ENCODE data around the gene NBEAL1.
"Not testable (repeated sequence)": the region's sequence is repeated elsewhere in the genome, so short reads cannot be mapped to it uniquely, and the experiment has no call there.

NBEAL1 gene

GRCh38 chr2:203110496-203110895 is 95.8 kb downstream of the NBEAL1 start:
- not testable (repeated sequence) for H3K9ac ChIP-seq (ENCODE audit: low read depth, low read length); H3K9me3 ChIP-seq (ENCODE audit: insufficient read depth, low read depth, low read length); H3K27ac ChIP-seq (ENCODE audit: low read depth, low read length); H3K4me1 ChIP-seq (ENCODE audit: insufficient read depth, low read length); H3K4me3 ChIP-seq (ENCODE audit: low read length); H3K27me3 ChIP-seq (ENCODE audit: insufficient read depth, low read length)
- H3K36me3 ChIP-seq (ENCODE audit: insufficient read depth, low read length): peaks cover 24% of the 10 kb centered on the region
- WGBS: 100% methylated on average over 3 of the region's 4 CpGs

- 93% methylated on average over 1 of the region's 2 CpGs for WGBS
- H3K27ac ChIP-seq (ENCODE audit: low read depth, low read length): no peak overlapping the region
- no peaks in the 10 kb centered on the region for H3K9me3 ChIP-seq (ENCODE audit: insufficient read depth, low read depth, low read length)
- H3K9ac ChIP-seq (ENCODE audit: low read depth, low read length): no peak overlapping the region
- H3K4me1 ChIP-seq (ENCODE audit: insufficient read depth, low read length): no peaks in the 10 kb centered on the region
- H3K36me3 ChIP-seq (ENCODE audit: insufficient read depth, low read length): peaks cover 24% of the 10 kb centered on the region
- H3K27me3 ChIP-seq (ENCODE audit: insufficient read depth, low read length): no peaks in the 10 kb centered on the region
- H3K4me3 ChIP-seq (ENCODE audit: low read length): no peak overlapping the region
Measured at GRCh38 chr2:203112342-203112741, 97.7 kb downstream of the NBEAL1 start.

DNA sequence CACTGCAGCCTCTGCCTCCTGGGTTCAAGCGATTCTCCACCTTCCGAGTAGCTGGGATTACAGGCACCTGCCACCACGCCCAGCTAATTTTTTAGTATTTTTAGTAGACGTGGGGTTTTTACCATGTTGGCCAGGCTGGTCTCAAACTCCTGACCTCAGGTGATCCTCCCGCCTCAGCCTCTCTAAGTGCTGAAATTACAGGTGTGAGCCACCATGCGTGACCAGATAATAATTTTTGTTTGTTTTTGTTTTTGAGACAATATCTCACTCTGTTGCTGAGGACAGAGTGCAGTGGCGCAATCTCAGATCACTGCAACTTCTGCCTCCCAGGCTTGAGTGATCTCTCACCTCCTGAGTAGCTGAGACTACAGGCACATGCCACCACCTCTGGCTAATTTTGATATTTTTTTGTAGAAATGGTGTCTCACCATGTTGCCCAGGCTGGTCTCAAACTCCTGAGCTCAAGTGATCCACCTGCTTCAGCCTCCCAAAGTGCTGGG is 100.6 kb downstream of the NBEAL1 start:
- H3K27me3 ChIP-seq (ENCODE audit: insufficient read depth, low read length); H3K4me3 ChIP-seq (ENCODE audit: low read length); H3K9me3 ChIP-seq (ENCODE audit: insufficient read depth, low read depth, low read length); H3K4me1 ChIP-seq (ENCODE audit: insufficient read depth, low read length); H3K9ac ChIP-seq (ENCODE audit: low read depth, low read length); H3K27ac ChIP-seq (ENCODE audit: low read depth, low read length): not testable (repeated sequence)
- WGBS: 89% methylated on average over 7 of the region's 7 CpGs
- peaks cover 16% of the 10 kb centered on the region for H3K36me3 ChIP-seq (ENCODE audit: insufficient read depth, low read length)

DNA sequence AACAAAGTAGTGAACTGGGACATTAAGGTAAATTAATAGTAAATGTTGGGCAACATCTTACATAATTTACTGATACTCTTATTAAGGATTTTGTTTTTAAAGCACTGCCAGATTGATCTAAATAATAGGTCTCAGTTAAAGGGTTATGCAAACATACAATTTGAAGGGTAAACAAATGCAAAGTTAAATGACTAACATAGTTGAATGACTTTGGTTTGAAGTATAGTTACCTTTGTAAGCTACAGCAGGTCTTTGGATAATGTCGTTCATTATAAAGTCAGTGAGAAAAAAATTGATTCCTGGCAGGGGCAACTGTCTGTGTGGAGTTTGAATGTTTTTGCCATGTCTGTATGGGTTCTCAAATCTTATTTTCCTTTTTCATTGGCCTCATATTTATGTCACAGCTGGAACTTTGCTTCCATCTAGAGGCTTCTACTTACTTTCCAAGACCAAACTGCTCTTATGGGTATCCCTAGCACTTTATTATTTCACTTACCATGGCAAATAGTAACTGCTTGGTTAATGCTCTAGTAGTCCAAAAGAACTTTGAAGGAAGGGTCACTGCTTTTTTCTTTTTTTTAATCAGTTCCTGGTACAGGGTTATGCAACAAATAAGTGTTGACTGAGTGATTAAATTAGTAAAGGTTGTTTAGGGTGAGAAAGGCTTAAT is 107.8 kb downstream of the NBEAL1 start:
- WGBS: 79% methylated on average over 1 of the region's 1 CpG
- Histone ChIP-seq H3K4me1 (ENCODE audit: insufficient read depth, low read length) (peaks cover 3% of the 10 kb centered on the region; the same call in 1 of the 2 replicates), H3K27me3 (ENCODE audit: insufficient read depth, low read length) (no peaks in the 10 kb centered on the region), H3K36me3 (ENCODE audit: insufficient read depth, low read length) (no peaks in the 10 kb centered on the region; the same call in 1 of the 2 replicates), H3K27ac (ENCODE audit: low read depth, low read length) (no peak overlapping the region), H3K9ac (ENCODE audit: low read depth, low read length) (no peak overlapping the region), H3K9me3 (ENCODE audit: insufficient read depth, low read depth, low read length) (no peaks in the 10 kb centered on the region), H3K4me3 (ENCODE audit: low read length) (no peak overlapping the region)

DNA sequence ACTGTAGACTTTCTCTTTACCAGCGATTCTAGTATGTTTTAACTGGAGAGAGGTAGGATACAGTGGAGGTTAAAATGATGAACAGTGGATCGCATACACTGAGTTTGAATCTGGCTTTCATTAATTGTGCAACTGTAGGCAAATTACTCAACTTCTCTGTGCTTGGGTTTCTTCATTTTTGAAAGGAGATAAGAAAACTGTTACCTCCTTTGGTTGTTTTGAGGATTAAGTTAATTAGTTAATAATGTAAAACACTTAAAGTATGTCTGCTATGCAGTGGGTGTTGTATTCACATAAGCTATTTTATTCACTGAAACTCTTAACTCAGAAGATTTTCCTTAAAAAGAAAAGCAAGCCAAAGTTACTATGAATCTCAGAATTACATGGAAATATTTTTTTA is 112.3 kb downstream of the NBEAL1 start:
- H3K27ac ChIP-seq (ENCODE audit: low read depth, low read length): no peak overlapping the region
- H3K36me3 ChIP-seq (ENCODE audit: insufficient read depth, low read length): peaks cover 5% of the 10 kb centered on the region; the same call in 1 of the 2 replicates
- WGBS: 92% methylated on average over 2 of the region's 2 CpGs

GRCh38 chr2:203135105-203135504 is 120.4 kb downstream of the NBEAL1 start:
- H3K27me3 ChIP-seq (ENCODE audit: insufficient read depth, low read length): no peaks in the 10 kb centered on the region
- H3K9me3 ChIP-seq (ENCODE audit: insufficient read depth, low read depth, low read length): no peaks in the 10 kb centered on the region
- no peak overlapping the region for H3K9ac ChIP-seq (ENCODE audit: low read depth, low read length)
- H3K4me1 ChIP-seq (ENCODE audit: insufficient read depth, low read length): no peaks in the 10 kb centered on the region
- peaks cover 5% of the 10 kb centered on the region; the same call in 1 of the 2 replicates for H3K36me3 ChIP-seq (ENCODE audit: insufficient read depth, low read length)
- no peak overlapping the region for H3K27ac ChIP-seq (ENCODE audit: low read depth, low read length)
- WGBS: 90% methylated on average over 4 of the region's 4 CpGs
- H3K4me3 ChIP-seq (ENCODE audit: low read length): no peak overlapping the region

More for the DNA sequence above, 112.3 kb downstream of the NBEAL1 start:
- H3K27me3 ChIP-seq (ENCODE audit: insufficient read depth, low read length): no peaks in the 10 kb centered on the region
- H3K4me1 ChIP-seq (ENCODE audit: insufficient read depth, low read length): peaks cover 3% of the 10 kb centered on the region; the same call in 1 of the 2 replicates
- no peak overlapping the region for H3K9ac ChIP-seq (ENCODE audit: low read depth, low read length)
- H3K4me3 ChIP-seq (ENCODE audit: low read length): no peak overlapping the region
- H3K9me3 ChIP-seq (ENCODE audit: insufficient read depth, low read depth, low read length): no peaks in the 10 kb centered on the region

GRCh38 chr2:203143391-203143790 is 128.7 kb downstream of the NBEAL1 start:
- no peak overlapping the region for H3K4me3 ChIP-seq (ENCODE audit: low read length)
- no peaks in the 10 kb centered on the region for H3K9me3 ChIP-seq (ENCODE audit: insufficient read depth, low read depth, low read length)
- no peaks in the 10 kb centered on the region for H3K27me3 ChIP-seq (ENCODE audit: insufficient read depth, low read length)
- H3K27ac ChIP-seq (ENCODE audit: low read depth, low read length): no peak overlapping the region
- no peak overlapping the region for H3K9ac ChIP-seq (ENCODE audit: low read depth, low read length)
- H3K36me3 ChIP-seq (ENCODE audit: insufficient read depth, low read length): no peaks in the 10 kb centered on the region
- H3K4me1 ChIP-seq (ENCODE audit: insufficient read depth, low read length): no peaks in the 10 kb centered on the region

DNA sequence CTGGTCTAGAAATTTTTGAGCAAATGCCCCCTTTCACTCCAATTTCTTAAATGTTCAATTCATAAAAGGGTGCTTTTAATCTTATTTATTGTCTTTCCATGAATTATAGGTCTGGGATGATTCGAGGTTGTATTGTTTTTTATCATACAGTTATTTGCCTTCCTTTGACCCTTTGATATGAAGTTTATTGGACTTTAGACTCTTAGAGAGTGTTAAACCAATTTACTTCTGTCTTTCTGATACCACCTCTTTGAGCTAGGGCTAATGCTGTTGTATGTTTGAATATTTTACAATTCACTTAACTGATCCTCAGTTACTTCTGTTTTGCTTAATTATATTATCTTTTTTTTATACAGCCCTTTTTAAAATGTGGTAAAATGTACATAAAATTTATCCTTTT is 134.5 kb downstream of the NBEAL1 start:
- Histone ChIP-seq H3K4me3 (ENCODE audit: low read length) (no peak overlapping the region), H3K9ac (ENCODE audit: low read depth, low read length) (no peak overlapping the region), H3K27ac (ENCODE audit: low read depth, low read length) (no peak overlapping the region), H3K4me1 (ENCODE audit: insufficient read depth, low read length) (no peaks in the 10 kb centered on the region), H3K9me3 (ENCODE audit: insufficient read depth, low read depth, low read length) (no peaks in the 10 kb centered on the region), H3K36me3 (ENCODE audit: insufficient read depth, low read length) (peaks cover 7% of the 10 kb centered on the region; the same call in 1 of the 2 replicates), H3K27me3 (ENCODE audit: insufficient read depth, low read length) (no peaks in the 10 kb centered on the region)
- WGBS: no CpG with 5 or more reads among the region's 1 CpG

DNA sequence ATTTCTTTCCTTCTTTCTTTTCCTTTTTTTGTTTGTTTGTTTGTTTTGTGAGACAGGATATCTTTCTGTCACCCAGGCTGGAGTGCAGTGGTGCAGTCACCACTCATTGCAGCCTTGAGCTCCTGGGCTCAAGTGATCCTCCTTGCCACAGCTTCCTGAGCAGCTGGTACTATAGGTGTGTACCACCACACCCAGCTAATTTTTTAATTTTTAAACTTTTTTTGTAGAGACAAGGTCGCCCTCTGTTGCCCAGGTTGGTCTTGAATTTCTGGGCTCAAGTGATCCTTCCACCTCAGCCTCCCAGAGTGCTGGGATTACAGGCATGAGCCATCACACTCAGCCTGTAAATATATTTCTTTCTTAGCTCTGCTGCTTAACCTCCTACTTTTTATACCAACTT is 140.7 kb downstream of the NBEAL1 start:
- 75% methylated on average over 1 of the region's 1 CpG for WGBS
- Histone ChIP-seq H3K36me3 (ENCODE audit: insufficient read depth, low read length) (no peaks in the 10 kb centered on the region), H3K9me3 (ENCODE audit: insufficient read depth, low read depth, low read length) (no peaks in the 10 kb centered on the region), H3K4me1 (ENCODE audit: insufficient read depth, low read length) (no peaks in the 10 kb centered on the region), H3K4me3 (ENCODE audit: low read length) (no peak overlapping the region), H3K9ac (ENCODE audit: low read depth, low read length) (no peak overlapping the region), H3K27ac (ENCODE audit: low read depth, low read length) (no peak overlapping the region), H3K27me3 (ENCODE audit: insufficient read depth, low read length) (no peaks in the 10 kb centered on the region)

DNA sequence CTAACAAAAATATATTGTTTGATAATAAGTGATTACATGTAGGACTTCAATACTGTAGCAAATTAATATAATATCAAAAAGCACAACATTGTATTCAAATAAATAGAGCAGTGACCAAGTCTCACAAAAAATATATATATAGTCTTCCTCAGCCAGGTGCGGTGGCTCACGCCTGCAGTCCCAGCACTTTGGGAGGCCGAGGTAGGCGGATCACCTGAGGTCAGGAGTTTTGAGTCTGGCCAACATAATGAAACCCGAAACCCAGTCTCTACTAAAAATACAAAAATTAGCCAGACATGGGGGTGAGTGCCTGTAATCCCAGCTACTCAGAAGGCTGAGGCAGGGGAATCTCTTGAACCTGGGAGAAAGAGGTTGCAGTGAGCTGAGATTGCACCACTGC is 148.0 kb downstream of the NBEAL1 start:
- H3K4me3 ChIP-seq (ENCODE audit: low read length); H3K27ac ChIP-seq (ENCODE audit: low read depth, low read length); H3K9ac ChIP-seq (ENCODE audit: low read depth, low read length); H3K27me3 ChIP-seq (ENCODE audit: insufficient read depth, low read length); H3K36me3 ChIP-seq (ENCODE audit: insufficient read depth, low read length); H3K4me1 ChIP-seq (ENCODE audit: insufficient read depth, low read length); H3K9me3 ChIP-seq (ENCODE audit: insufficient read depth, low read depth, low read length): not testable (repeated sequence)
- WGBS: 87% methylated on average over 5 of the region's 5 CpGs

DNA sequence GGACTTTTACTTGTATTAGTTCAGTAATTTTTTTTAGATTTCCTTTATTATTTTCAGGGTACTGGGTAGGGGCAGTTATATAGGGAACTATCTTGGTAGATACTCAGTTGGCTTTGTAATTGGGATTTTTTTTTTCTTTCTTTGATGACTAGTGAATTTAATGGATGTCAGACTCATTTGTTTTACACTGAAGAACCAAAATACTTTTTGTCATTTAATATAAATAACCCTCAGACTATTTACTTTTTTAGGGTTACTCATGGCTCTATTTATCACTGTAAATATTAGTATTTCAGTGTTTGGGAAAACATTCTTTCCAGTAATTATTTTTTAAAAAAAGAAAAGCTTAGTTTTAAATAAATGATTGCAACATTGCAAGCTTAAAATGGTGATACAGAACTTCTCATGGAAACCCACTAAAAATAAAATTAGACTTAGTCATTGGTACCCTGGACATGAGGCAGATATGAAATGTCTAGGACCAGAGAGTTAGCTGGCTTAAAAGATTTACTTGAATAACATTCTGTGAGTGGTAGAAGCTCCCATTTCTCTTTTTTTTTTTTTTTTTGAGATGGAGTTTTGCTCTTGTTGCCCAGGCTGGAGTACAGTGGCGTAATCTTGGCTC is 149.7 kb downstream of the NBEAL1 start:
- Histone ChIP-seq H3K9me3 (ENCODE audit: insufficient read depth, low read depth, low read length) (no peaks in the 10 kb centered on the region), H3K36me3 (ENCODE audit: insufficient read depth, low read length) (no peaks in the 10 kb centered on the region), H3K27me3 (ENCODE audit: insufficient read depth, low read length) (no peaks in the 10 kb centered on the region), H3K9ac (ENCODE audit: low read depth, low read length) (no peak overlapping the region), H3K4me1 (ENCODE audit: insufficient read depth, low read length) (no peaks in the 10 kb centered on the region), H3K4me3 (ENCODE audit: low read length) (no peak overlapping the region), H3K27ac (ENCODE audit: low read depth, low read length) (no peak overlapping the region)
- 93% methylated on average over 1 of the region's 1 CpG for whole genome bisulfite sequencing
